Caco-2 (cell line): ENCODE measurements around the gene ZNHIT6. TPM values are rescaled to one million over a fixed set of nuclear protein-coding genes. Genes with fewer than 3 reads are reported as not detected.

Experiments
- BruUV-seq: library from RNA; stranded (reverse); fragments of 400-500 nt; replicated peaks from 2 replicates; lab custom pipeline; 2021; lab: Mats Ljungman, UMichigan
- CTCF ChIA-PET: fragments of 300-600 bp; sonication (Branson Sonifier 250); formaldehyde crosslinking; loops from one replicate; lab custom pipeline; 2022; ENCODE audit warnings: antibody characterized with exemption; lab: Charles Lee
- POLR2A ChIA-PET: fragments of 300-600 bp; sonication (Branson Sonifier 250); formaldehyde crosslinking; loops from one replicate; lab custom pipeline; 2022; ENCODE audit warnings: antibody characterized with exemption; lab: Charles Lee
- DNase-seq, 2 experiments: peaks; one replicate each; pipeline versions ENCODE4 v3.0.0 to v3.0.0-alpha.2; 2020 to 2022
- H3K27me3 ChIP-seq: replicated peaks from 2 replicates; pipeline ENCODE4 v1.6.0; 2011; ENCODE audit warnings: low read length; ENCODE audit not compliant: control insufficient read depth, insufficient read depth
- H3K36me3 ChIP-seq: 2 replicates; pipeline ENCODE4 v1.5.1; 2011; ENCODE audit warnings: low read length; ENCODE audit not compliant: control insufficient read depth, insufficient read depth
- H3K4me1 ChIP-seq: fragments of 250-450 bp; sonication (Bioruptor Pico); 2 replicates; pipeline ENCODE4 v1.5.1; 2020; ENCODE audit warnings: mild to moderate bottlenecking
- H3K4me3 ChIP-seq: 2 replicates; pipeline ENCODE4 v1.5.1; 2011; ENCODE audit warnings: low read depth, mild to moderate bottlenecking, control low read depth, low read length
- H3K9me3 ChIP-seq: fragments of 250-450 bp; sonication (Bioruptor Pico); 2 replicates; pipeline ENCODE4 v1.5.1; 2020; ENCODE audit warnings: mild to moderate bottlenecking, moderate library complexity
- H3K27ac Mint-ChIP-seq: one replicate; pipeline ENCODE4 v1.8.0; 2022; ENCODE audit warnings: mixed read lengths; ENCODE audit not compliant: unreplicated experiment
- H3K27me3 Mint-ChIP-seq: one replicate; pipeline ENCODE4 v1.8.0; 2022; ENCODE audit warnings: mixed read lengths; ENCODE audit not compliant: insufficient read depth, unreplicated experiment
- H3K36me3 Mint-ChIP-seq: one replicate; pipeline ENCODE4 v1.8.0; 2022; ENCODE audit warnings: mild to moderate bottlenecking, mixed read lengths; ENCODE audit not compliant: insufficient read depth, unreplicated experiment
- H3K4me1 Mint-ChIP-seq: one replicate; pipeline ENCODE4 v1.8.0; 2022; ENCODE audit warnings: low read depth, mixed read lengths; ENCODE audit not compliant: unreplicated experiment
- H3K4me3 Mint-ChIP-seq: one replicate; pipeline ENCODE4 v1.8.0; 2022; ENCODE audit warnings: mild to moderate bottlenecking, moderate library complexity, mixed read lengths; ENCODE audit not compliant: unreplicated experiment
- H3K9me3 Mint-ChIP-seq: one replicate; pipeline ENCODE4 v1.8.0; 2022; ENCODE audit warnings: mixed read lengths; ENCODE audit not compliant: unreplicated experiment
- intact Hi-C: fragments of 100-400 bp; cut with micrococcal nuclease; formaldehyde crosslinking; loops from one replicate; pipeline ENCODE4 v1.10.0; 2022; ENCODE audit not compliant: unreplicated experiment
- total RNA-seq: library from RNA; stranded (reverse); gene quantifications from 2 replicates; pipeline ENCODE4 v1.2.3, GENCODE V29; 2022
- TF ChIP-seq, protein P1 (sequence below), 2 experiments: fragments of 200-600 bp in 1 of 2; IDR thresholded peaks; 1 replicate in 1 of 2; 2 replicates in 1 of 2; pipeline versions ENCODE4 v1.5.1 to v1.8.0; 2011 to 2022; ENCODE audit warnings: antibody characterized with exemption in 1 of 2, control low read depth in 1 of 2, inconsistent platforms in 1 of 2, low read depth in 1 of 2, low read length in 1 of 2, mild to moderate bottlenecking in 1 of 2, moderate library complexity in 1 of 2; ENCODE audit not compliant: insufficient read depth in 1 of 2, severe bottlenecking in 1 of 2, unreplicated experiment in 1 of 2

Gene ZNHIT6
- total RNA-seq, 1 experiment from 2014 or later, result 16.1 TPM

DNA sequence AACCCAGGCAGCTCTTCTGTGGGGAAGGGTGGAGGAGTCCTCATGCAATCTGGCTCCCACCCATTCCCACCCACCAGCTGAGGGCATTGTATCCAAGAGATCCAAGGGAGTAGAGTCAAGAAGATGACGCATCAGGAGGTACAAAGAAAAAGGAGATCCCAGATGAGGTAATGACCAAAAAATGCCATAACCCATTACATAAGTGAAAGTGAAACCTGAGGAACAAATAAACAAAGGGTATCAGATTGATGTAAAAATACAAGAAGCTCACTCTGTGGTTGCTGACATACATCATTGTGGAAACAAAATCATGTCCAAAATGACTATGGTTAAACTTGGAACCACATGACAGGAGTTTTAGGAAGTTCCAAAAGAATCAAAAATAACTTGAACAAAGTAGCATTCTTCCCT is 85.2 kb downstream of the ZNHIT6 start:
- no peaks in the 10 kb centered on the region for H3K9me3 ChIP-seq

DNA sequence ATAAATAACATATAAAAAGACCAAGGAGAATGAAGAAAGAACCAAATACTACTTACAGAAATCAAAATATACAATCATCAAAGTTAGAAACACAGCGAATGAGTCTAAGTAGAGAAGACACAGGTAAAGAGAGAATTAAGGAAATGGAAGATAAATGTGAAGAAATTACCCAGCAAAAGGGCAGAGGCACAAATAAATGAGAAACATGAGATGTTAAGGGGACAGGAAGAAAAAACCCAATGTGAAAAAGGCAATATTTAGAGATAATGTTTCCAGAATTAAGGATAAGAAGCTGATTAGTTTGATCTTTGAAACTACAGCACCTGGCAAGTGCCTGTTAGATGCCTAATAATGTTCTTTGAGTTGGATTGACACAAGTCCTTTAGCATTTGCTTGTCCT is 86.8 kb downstream of the ZNHIT6 start:
- no TSS peak for BruUV-seq
- no peaks in the 10 kb centered on the region for H3K36me3 ChIP-seq
- no peaks in the 10 kb centered on the region for H3K27me3 Mint-ChIP-seq
- H3K27me3 ChIP-seq, result no peaks in the 10 kb centered on the region
- no peaks in the 10 kb centered on the region for H3K4me1 ChIP-seq
- intact Hi-C loops, result no loop called here
- no peaks in the 10 kb centered on the region for H3K36me3 Mint-ChIP-seq
- ChIA-PET POLR2A (no interaction called here), CTCF (no interaction called here)
- H3K9me3 Mint-ChIP-seq, result peaks cover 28% of the 10 kb centered on the region
- H3K9me3 ChIP-seq, result no peaks in the 10 kb centered on the region
- TF ChIP-seq, protein P1, sequence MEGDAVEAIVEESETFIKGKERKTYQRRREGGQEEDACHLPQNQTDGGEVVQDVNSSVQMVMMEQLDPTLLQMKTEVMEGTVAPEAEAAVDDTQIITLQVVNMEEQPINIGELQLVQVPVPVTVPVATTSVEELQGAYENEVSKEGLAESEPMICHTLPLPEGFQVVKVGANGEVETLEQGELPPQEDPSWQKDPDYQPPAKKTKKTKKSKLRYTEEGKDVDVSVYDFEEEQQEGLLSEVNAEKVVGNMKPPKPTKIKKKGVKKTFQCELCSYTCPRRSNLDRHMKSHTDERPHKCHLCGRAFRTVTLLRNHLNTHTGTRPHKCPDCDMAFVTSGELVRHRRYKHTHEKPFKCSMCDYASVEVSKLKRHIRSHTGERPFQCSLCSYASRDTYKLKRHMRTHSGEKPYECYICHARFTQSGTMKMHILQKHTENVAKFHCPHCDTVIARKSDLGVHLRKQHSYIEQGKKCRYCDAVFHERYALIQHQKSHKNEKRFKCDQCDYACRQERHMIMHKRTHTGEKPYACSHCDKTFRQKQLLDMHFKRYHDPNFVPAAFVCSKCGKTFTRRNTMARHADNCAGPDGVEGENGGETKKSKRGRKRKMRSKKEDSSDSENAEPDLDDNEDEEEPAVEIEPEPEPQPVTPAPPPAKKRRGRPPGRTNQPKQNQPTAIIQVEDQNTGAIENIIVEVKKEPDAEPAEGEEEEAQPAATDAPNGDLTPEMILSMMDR (IDR thresholded peaks at IDR 0.05; ENCODE audit: insufficient read depth in 1 of 2, low read depth in 1 of 2, low read length in 1 of 2, severe bottlenecking in 1 of 2, unreplicated experiment in 1 of 2), result no peak
- DNase-seq, result no peak
- H3K4me3 ChIP-seq, result no peak overlapping the region
- no peak overlapping the region for H3K4me3 Mint-ChIP-seq
- H3K4me1 Mint-ChIP-seq, result no peaks in the 10 kb centered on the region
- H3K27ac Mint-ChIP-seq, result no peak overlapping the region

More for the DNA sequence above, 85.2 kb downstream of the ZNHIT6 start:
- Histone ChIP-seq H3K4me1 (no peaks in the 10 kb centered on the region), H3K27me3 (no peaks in the 10 kb centered on the region), H3K4me3 (no peak overlapping the region), H3K36me3 (no peaks in the 10 kb centered on the region)
- H3K36me3 Mint-ChIP-seq, result no peaks in the 10 kb centered on the region
- H3K4me3 Mint-ChIP-seq, result no peak overlapping the region
- no peaks in the 10 kb centered on the region for H3K27me3 Mint-ChIP-seq
- H3K9me3 Mint-ChIP-seq, result peaks cover 28% of the 10 kb centered on the region
- DNase-seq, result no peak
- POLR2A ChIA-PET, result no interaction called here
- no TSS peak for BruUV-seq
- intact Hi-C loops, result no loop called here
- TF ChIP-seq, protein P1 (IDR thresholded peaks at IDR 0.05; ENCODE audit: insufficient read depth in 1 of 2, low read depth in 1 of 2, low read length in 1 of 2, severe bottlenecking in 1 of 2, unreplicated experiment in 1 of 2), result no peak
- H3K27ac Mint-ChIP-seq, result no peak overlapping the region
- CTCF ChIA-PET, result no interaction called here
- H3K4me1 Mint-ChIP-seq, result no peaks in the 10 kb centered on the region

DNA sequence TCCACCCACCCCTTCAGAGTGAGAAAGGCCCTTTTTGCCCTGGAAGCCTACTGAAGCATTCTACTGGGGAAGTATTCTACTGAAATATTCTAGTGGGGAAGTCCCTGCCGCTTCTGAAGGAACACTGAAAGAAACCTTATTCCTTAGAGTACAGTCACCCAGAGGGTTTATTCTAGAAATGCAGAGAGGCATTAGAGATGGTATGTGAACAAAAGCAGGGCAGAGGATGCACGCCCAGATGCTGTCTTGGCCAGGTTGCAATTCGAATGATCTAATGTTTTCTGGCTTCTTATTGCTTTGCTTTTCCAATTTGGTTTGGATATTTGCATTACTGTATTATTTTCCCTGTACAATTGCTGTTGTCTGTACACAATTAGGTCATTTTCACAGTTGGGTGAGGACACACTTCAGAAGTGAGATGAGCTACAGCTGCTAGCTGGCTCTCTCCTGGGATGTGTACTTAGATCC is 90.6 kb downstream of the ZNHIT6 start:
- Mint-ChIP-seq H3K4me3 (no peak overlapping the region), H3K27ac (no peak overlapping the region)
- CTCF ChIA-PET, result no interaction called here

More for the DNA sequence above, 90.6 kb downstream of the ZNHIT6 start:
- POLR2A ChIA-PET, result no interaction called here
- H3K9me3 ChIP-seq, result no peaks in the 10 kb centered on the region
- no peak for DNase-seq
- intact Hi-C loops, result no loop called here
- no peaks in the 10 kb centered on the region for H3K36me3 ChIP-seq
- H3K4me1 ChIP-seq, result peaks cover 8% of the 10 kb centered on the region
- no peak overlapping the region for H3K4me3 ChIP-seq
- TF ChIP-seq, protein P1 (IDR thresholded peaks at IDR 0.05; ENCODE audit: insufficient read depth in 1 of 2, low read depth in 1 of 2, low read length in 1 of 2, severe bottlenecking in 1 of 2, unreplicated experiment in 1 of 2), result no peak
- H3K9me3 Mint-ChIP-seq, result peaks cover 27% of the 10 kb centered on the region
- H3K4me1 Mint-ChIP-seq, result peaks cover 9% of the 10 kb centered on the region
- no TSS peak for BruUV-seq
- no peaks in the 10 kb centered on the region for H3K27me3 Mint-ChIP-seq
- H3K27me3 ChIP-seq, result no peaks in the 10 kb centered on the region
- H3K36me3 Mint-ChIP-seq, result peaks cover 6% of the 10 kb centered on the region
